Measurements from ENCODE around the gene TMEM132C.
"Not testable (repeated sequence)": the region's sequence is repeated elsewhere in the genome, so short reads cannot be mapped to it uniquely, and the experiment has no call there.

TMEM132C gene

GRCh38 chr12:128267131-128267622, at the start of gene TMEM132C:
Gene TMEM132C (plus strand): TSS chr12:128267170. CDS start chr12:128267403, 233 bp downstream.
- no peak for DNase-seq

- DNase-seq = no peak
Measured at GRCh38 chr12:128224226-128224625, 42.7 kb upstream of the TMEM132C start.

DNA sequence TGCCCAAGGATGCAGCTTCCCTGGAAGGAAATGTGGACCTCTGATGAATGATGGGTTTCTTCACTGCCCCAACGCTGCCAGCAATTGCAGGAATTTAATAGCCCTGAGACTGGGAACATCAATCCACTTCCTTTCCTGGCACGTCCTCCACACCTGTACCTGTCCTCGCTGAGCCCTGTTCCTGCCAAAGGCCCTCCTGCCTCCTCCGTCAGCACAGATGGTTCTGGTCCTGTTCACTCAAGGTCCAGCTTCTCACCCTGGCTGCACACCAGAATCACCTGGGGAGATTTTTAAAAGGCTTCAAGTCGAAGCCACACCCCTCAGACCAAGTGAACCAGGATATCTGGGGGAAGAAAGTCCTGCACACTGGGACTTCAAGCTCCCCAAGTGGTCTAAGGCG, 38.4 kb upstream of the TMEM132C start:
- peak in 1 of 14 donors; percentile 27 for DNase-seq

DNA sequence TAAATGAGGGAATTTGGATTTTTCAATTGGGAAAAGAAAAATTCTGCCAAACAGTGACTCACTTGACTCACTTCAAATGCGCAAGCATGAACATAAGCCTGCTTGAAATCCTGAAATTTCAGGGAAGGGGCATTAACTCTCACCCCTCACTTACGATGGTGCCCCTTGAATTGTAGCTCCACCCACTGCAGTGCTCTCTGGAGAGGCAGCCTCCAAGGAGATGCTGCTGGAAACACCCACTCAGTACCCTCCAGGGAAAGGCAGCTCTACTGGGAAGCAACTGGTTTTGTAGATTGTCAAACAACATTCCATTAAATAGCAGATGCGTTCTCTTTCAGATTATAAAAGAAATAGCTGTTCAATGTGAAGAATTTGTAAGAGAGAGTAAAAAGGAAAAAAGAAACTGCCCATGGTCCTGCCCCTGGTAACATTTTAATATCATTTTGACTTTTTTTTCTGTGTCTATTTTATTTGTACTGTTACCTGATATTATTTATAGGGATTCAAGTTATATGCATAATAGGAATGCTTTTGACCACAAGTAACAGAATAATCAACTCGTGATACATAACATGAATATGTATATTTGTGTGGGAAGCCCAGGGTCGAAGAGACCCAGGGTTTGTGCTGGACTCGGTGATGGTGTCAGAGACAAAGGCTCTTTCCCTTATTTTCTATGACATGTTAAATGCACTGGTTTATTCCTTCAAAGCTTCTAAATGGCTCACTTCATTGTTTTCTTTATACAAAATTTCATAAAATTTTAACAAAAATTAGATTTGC, 31.1 kb upstream of the TMEM132C start:
- no peak for DNase-seq

- no peak for DNase-seq
Measured at GRCh38 chr12:128236525-128236924, 30.4 kb upstream of the TMEM132C start.

- no peak for DNase-seq
Measured at GRCh38 chr12:128240745-128241144, 26.2 kb upstream of the TMEM132C start.

- DNase-seq = no peak
Measured at GRCh38 chr12:128245121-128245520, 21.8 kb upstream of the TMEM132C start.

- DNase-seq = no peak
Measured at GRCh38 chr12:128245905-128246304, 21.1 kb upstream of the TMEM132C start.

DNA sequence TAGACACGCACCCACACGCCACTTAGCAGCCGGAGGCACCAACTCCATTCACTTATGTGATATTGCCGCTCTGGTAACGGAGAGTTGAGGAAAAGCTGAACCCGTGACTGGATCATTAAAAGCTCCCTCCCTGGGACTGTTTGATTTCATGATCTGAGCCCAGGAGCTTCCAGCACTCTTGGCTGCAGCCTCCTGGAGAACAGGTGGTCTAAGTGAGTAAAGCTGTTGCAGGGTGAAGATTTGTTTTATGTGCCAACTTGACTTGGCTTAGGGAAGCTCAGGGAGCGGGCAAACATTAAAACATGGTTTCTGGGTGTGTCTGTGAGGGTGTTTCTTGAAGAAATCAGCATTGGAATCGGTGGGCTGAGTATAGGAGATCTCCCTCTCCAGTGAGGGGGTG, 16.9 kb upstream of the TMEM132C start:
- peak in 1 of 14 donors; percentile 34 for DNase-seq

GRCh38 chr12:128253829-128254228, 13.1 kb upstream of the TMEM132C start:
- not testable (repeated sequence) for DNase-seq

GRCh38 chr12:128258866-128259555, 8.0 kb upstream of the TMEM132C start:
- DNase-seq = peak in 3 of 14 donors; percentile 4 to 67 (median 7)

DNA sequence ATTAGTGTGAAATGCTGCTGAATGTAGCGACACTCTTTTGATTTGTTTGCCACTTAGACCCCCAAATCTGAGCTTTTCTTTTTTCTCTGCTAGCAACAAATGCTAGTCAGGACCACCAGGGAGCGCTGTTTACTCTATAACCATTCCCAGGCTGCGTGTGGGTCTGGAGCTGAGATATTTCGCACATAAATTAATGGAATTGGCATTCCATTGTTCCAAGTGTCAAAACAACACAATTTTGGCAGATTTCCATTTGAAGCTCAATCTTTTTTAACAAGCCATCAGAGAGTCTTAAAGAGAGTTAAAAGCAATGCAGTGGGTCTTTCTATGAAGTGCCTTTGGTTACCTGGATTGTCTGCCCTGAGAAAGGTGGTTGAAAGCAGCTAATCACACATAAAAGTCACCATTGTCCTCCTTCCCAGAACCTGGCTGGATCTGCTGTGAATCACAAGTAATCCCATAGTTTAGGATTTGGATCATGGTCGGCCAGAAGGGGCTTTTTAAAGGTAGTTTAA, 7.4 kb upstream of the TMEM132C start:
- peak in 10 of 14 donors; percentile 3 to 60 (median 18) for DNase-seq

DNA sequence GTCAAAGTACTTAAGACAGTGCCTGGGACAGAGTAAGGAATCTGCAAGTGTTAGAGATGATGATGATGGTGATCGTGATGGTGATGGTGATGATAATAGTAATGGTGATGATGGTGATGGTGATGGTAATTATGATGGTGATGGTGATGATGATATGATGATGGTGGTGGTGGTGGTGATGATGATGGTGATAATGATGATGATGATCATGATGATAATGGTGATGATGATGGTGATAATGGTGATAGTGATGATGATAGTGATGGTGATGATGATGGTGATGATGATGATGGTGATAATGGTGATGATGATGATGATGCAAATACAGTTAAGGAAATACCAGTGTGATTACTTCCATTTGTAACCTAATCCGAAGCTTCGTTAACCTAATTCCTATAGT, 5.2 kb upstream of the TMEM132C start:
- no peak for DNase-seq

DNA sequence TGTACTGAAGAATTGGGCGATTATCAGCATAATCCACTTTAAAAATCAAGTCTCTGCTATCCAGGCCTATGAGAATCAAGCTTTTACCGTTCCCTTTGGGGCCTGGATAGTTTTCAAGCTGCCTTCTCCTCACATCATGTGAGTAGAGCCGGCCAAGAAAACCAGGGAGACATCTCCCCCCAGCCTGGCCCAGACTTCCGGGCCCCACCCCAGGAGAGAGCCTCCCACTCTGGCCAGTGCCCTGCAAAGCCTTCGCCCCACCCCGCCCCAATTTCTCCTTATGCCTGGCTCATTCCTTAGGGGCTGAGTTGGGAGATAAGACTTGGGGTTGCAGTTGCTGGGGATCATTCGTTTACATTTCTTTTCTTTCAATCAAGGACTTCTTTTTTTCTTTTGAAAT, 1.4 kb upstream of the TMEM132C start:
- DNase-seq = no peak

DNA sequence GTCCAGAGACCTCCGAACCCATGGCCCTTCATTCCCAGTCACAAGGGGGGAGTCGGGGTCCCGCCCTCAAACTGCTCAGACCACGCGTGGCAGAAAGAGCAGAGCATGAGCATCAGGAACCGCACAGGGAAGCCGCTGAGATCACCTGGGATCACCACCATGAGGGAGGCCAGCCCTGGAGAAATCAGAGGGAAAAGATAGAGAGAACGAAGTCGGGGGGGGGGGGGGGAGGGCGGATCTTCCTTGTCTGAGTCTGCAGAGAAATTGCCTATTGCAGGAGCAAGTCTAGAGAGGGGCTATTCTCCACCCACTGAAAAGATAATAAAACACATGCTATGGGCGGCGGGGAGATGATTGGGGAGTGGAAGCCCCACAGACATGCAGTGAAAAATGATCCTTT, 884 bp upstream of the TMEM132C start:
- no peak for DNase-seq

DNA sequence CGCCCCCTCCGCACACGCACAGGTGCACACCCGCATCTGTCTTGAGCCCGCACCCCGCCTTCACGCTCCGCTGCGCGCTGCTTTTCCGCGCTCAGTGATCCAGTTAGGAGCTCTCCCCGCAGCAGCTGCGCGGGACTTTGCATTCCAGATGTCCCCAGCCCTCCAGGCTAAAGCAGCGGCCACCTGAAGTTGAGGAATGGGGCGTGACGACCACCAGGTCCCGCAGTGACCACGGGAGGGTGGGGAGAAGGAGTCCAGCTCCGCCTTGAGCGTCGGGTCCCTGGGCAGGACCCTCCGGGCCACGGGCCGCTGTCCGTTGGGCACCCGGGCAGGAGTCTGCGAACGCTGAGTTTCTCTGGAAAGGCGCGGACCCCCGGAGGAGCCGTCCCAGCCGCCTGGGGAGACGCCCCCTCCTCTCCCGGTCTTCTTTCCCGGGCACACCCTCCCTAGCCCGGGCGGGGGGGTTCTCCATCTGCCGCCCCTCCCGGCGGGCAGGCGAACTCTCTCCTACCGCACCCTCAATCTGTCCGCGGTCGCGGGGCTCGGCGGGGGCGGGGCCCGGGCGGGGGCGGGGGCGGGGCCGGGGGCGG, 334 bp upstream of the TMEM132C start:
- DNase-seq = peak in 2 of 14 donors; percentile 8

GRCh38 chr12:128267651-128268378, 845 bp downstream of the TMEM132C start:
- no peak for DNase-seq

DNA sequence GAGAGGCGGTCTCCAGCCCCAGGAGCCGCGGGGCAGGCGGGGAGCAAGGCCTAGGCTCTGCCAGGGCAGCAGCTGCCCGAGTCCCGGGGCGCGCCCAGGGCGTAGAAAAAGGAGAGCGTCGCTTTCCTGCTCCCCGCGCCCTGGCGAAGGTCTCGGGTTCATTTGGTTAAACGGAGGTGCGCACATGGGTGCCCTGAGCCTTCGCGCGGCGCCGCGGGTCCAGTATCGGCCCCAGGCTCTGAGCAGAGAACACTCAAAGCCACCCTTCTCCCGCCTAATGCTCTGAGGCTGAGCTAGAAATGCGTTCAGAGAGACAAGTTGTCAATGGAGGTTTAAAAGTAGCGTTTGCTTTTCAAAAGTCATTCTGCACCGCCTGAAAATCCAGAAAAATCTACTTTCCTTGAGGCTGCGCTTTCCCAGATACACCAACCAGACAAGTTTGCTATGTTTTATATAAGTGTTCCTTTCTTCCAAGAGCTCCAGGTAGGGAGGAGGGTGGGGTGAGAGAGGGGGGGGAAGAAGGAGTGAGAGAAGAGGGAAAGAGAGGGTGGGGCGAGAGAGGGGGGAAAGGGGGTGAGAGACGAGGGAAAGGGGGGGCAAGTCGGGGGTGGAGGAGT, 1.5 kb downstream of the TMEM132C start:
- peak in 1 of 14 donors; percentile 12 for DNase-seq

DNA sequence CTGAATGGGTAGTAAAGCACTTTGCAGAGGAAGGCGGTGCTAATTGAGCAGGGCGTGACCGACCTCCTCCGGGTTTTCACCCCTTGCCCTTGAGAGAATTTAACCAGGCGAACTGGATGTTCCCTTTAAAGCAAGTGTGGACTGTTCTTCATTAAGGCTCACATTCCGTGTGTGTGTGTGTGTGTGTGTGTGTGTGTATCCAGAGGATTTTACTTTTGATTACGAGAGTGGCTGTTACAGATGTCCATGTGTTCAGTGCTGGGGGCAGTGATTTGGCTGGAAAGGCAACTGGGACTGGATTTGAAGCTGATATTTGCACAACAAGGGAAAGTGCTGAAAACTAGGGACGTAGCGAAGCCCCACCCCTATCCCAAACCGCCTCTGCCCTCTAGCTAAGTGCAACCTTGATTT, 2.2 kb downstream of the TMEM132C start:
- DNase-seq = no peak

- no peak for DNase-seq
Measured at GRCh38 chr12:128276471-128276870, 9.5 kb downstream of the TMEM132C start.

GRCh38 chr12:128286970-128287369, 20.0 kb downstream of the TMEM132C start:
- no peak for DNase-seq

- no peak for DNase-seq
Measured at GRCh38 chr12:128288357-128288756, 21.4 kb downstream of the TMEM132C start.
